Retinal pigment epithelial cell (primary cell): Measurements from ENCODE around the gene UBAC1.

ENCODE experiments used
- DNase-seq: peaks from one replicate; pipeline ENCODE4 v3.0.0-alpha.2; 2010; ENCODE audit warnings: low read depth
- H3K4me3 ChIP-seq: 2 replicates; pipeline ENCODE4 v1.5.1; 2011; ENCODE audit warnings: mild to moderate bottlenecking, low read length, control low read depth, moderate library complexity
- CTCF ChIP-seq: conservative IDR thresholded peaks from 2 replicates; pipeline ENCODE4 v1.5.1; 2011; ENCODE audit warnings: low read depth, low read length, control low read depth, inconsistent platforms

Gene UBAC1

GRCh38 chr9:135910216-135910615, 51.0 kb downstream of the UBAC1 start:
- H3K4me3 ChIP-seq, result no peak overlapping the region
- no peak for TF ChIP-seq CTCF
- no peak for DNase-seq

- no peak for DNase-seq
- TF ChIP-seq CTCF, result no peak
- H3K4me3 ChIP-seq, result no peak overlapping the region
Observed at GRCh38 chr9:135909371-135909770, 51.8 kb downstream of the UBAC1 start.

GRCh38 chr9:135908754-135909204, 52.4 kb downstream of the UBAC1 start:
- DNase-seq, result no peak
- TF ChIP-seq CTCF, result no peak
- H3K4me3 ChIP-seq, result no peak overlapping the region

- peak overlapping the region; percentile 58 for H3K4me3 ChIP-seq
- no peak for TF ChIP-seq CTCF
- no peak for DNase-seq
Observed at GRCh38 chr9:135908093-135908753, 53.0 kb downstream of the UBAC1 start.

- TF ChIP-seq CTCF, result no peak
- peak within 1 kb of the TSS; percentile 58 for H3K4me3 ChIP-seq
- DNase-seq, result peak; percentile 60
Observed at GRCh38 chr9:135907431-135908092, 53.6 kb downstream of the UBAC1 start, which contains the start of gene CAMSAP1. TSS of gene CAMSAP1 (minus strand) at chr9:135907546. CDS start at chr9:135907159, 387 bp downstream.

GRCh38 chr9:135907006-135907430, 54.2 kb downstream of the UBAC1 start:
- no peak for TF ChIP-seq CTCF
- no peak for DNase-seq
- H3K4me3 ChIP-seq, result peak overlapping the region; percentile 38

- H3K4me3 ChIP-seq, result peak overlapping the region; percentile 38
- peak; percentile 54 for DNase-seq
Observed at GRCh38 chr9:135906291-135907005, 54.7 kb downstream of the UBAC1 start.

More at GRCh38 chr9:135906291-135907005, 54.7 kb downstream of the UBAC1 start:
- no peak for TF ChIP-seq CTCF
